Chondrocyte (in vitro differentiated cells): ENCODE measurements around the gene LRMDA. TPM values are rescaled to one million over a fixed set of nuclear protein-coding genes. Genes with fewer than 3 reads are reported as not detected.

Experiments used
- DNase-seq: peaks from one replicate; pipeline ENCODE4 v3.0.0; 2021; ENCODE audit warnings: mixed read lengths, low spot score
- H3K27ac Mint-ChIP-seq: one replicate; pipeline ENCODE4 v1.8.0; 2021; ENCODE audit warnings: mild to moderate bottlenecking, moderate library complexity, mixed read lengths; ENCODE audit not compliant: unreplicated experiment
- H3K27me3 Mint-ChIP-seq: 2 replicates; pipeline ENCODE4 v1.8.0; 2021; ENCODE audit warnings: low read depth, mixed read lengths
- H3K36me3 Mint-ChIP-seq: 2 replicates; pipeline ENCODE4 v1.8.0; 2021; ENCODE audit warnings: low read depth, mixed read lengths
- H3K4me1 Mint-ChIP-seq: 2 replicates; pipeline ENCODE4 v1.8.0; 2021; ENCODE audit warnings: low read depth, mild to moderate bottlenecking, mixed read lengths
- H3K4me3 Mint-ChIP-seq: one replicate; pipeline ENCODE4 v1.8.0; 2021; ENCODE audit warnings: mild to moderate bottlenecking, moderate library complexity, mixed read lengths; ENCODE audit not compliant: unreplicated experiment
- H3K9me3 Mint-ChIP-seq: 2 replicates; pipeline ENCODE4 v1.8.0; 2021; ENCODE audit warnings: low read depth, mixed read lengths
- CTCF ChIP-seq: fragments of 200-600 bp; sonication (generic); IDR thresholded peaks from 2 replicates; pipeline ENCODE4 v1.5.0; 2021; ENCODE audit warnings: antibody characterized with exemption, mild to moderate bottlenecking, moderate library complexity
- total RNA-seq: library from RNA; stranded (reverse); gene quantifications from 3 replicates; pipeline ENCODE4 v1.2.1, GENCODE V29; 2021

The LRMDA gene
- total RNA-seq, 1 donor from 2014 or later, result 2.8 TPM

GRCh38 chr10:75606203-75606779 lies 174.9 kb downstream of the LRMDA start:
- no peak overlapping the region for H3K4me3 Mint-ChIP-seq
- no peaks in the 10 kb centered on the region for H3K9me3 Mint-ChIP-seq
- peaks cover 1% of the 10 kb centered on the region for H3K36me3 Mint-ChIP-seq
- no peak overlapping the region for H3K27ac Mint-ChIP-seq
- DNase-seq, result no peak
- TF ChIP-seq CTCF, result no peak
- H3K4me1 Mint-ChIP-seq, result peaks cover 3% of the 10 kb centered on the region
- peaks cover 18% of the 10 kb centered on the region for H3K27me3 Mint-ChIP-seq

GRCh38 chr10:75607576-75607975 lies 176.2 kb downstream of the LRMDA start:
- Mint-ChIP-seq H3K27me3 (peaks cover 20% of the 10 kb centered on the region), H3K27ac (no peak overlapping the region), H3K36me3 (peaks cover 1% of the 10 kb centered on the region)

GRCh38 chr10:75610183-75610582 lies 178.8 kb downstream of the LRMDA start:
- DNase-seq, result no peak
- Mint-ChIP-seq H3K36me3 (peaks cover 1% of the 10 kb centered on the region), H3K4me3 (no peak overlapping the region), H3K27me3 (peaks cover 18% of the 10 kb centered on the region), H3K27ac (no peak overlapping the region), H3K9me3 (no peaks in the 10 kb centered on the region), H3K4me1 (peaks cover 13% of the 10 kb centered on the region)
- TF ChIP-seq CTCF, result no peak

More at GRCh38 chr10:75607576-75607975, 176.2 kb downstream of the LRMDA start:
- no peak for TF ChIP-seq CTCF
- Mint-ChIP-seq H3K4me1 (peaks cover 3% of the 10 kb centered on the region), H3K4me3 (no peak overlapping the region), H3K9me3 (no peaks in the 10 kb centered on the region)
- no peak for DNase-seq

GRCh38 chr10:75611172-75611992 lies 180.0 kb downstream of the LRMDA start:
- peaks cover 13% of the 10 kb centered on the region for H3K4me1 Mint-ChIP-seq
- no peak for TF ChIP-seq CTCF
- no peak for DNase-seq
- peaks cover 13% of the 10 kb centered on the region for H3K27me3 Mint-ChIP-seq
- no peak overlapping the region for H3K4me3 Mint-ChIP-seq
- no peaks in the 10 kb centered on the region for H3K36me3 Mint-ChIP-seq
- H3K9me3 Mint-ChIP-seq, result no peaks in the 10 kb centered on the region
- no peak overlapping the region for H3K27ac Mint-ChIP-seq

GRCh38 chr10:75611993-75612372 lies 180.6 kb downstream of the LRMDA start:
- H3K36me3 Mint-ChIP-seq, result no peaks in the 10 kb centered on the region
- TF ChIP-seq CTCF, result no peak
- H3K4me3 Mint-ChIP-seq, result no peak overlapping the region
- no peaks in the 10 kb centered on the region for H3K9me3 Mint-ChIP-seq
- H3K27ac Mint-ChIP-seq, result no peak overlapping the region
- H3K27me3 Mint-ChIP-seq, result peaks cover 13% of the 10 kb centered on the region
- no peak for DNase-seq
- peaks cover 11% of the 10 kb centered on the region for H3K4me1 Mint-ChIP-seq
